Left renal pelvis (tissue), 4 donors: ENCODE results near the gene EHMT1. TPM values are rescaled to one million over a fixed set of nuclear protein-coding genes. Genes with fewer than 3 reads are reported as not detected.
"Not testable (repeated sequence)": the region's sequence is repeated elsewhere in the genome, so short reads cannot be mapped to it uniquely, and the experiment has no call there.

Experiments
- DNase-seq, 4 donors: peaks; one replicate each; pipeline ENCODE4 v3.0.0-alpha.2; 2013; ENCODE audit warnings: low read depth in 4 of 4, low spot score in 3 of 4
- polyA plus RNA-seq, 4 donors: library from polyadenylated mRNA; unstranded; fragments of 120-200 nt; gene quantifications; one replicate each; pipeline ENCODE4 v1.2.1, GENCODE V29; 2013; ENCODE audit not compliant: insufficient read length in 4 of 4

EHMT1 gene
- polyA plus RNA-seq, 4 donors = 61.2 to 81.3 (median 72.9) TPM

GRCh38 chr9:137590123-137590468, 28.7 kb upstream of the EHMT1 start:
- DNase-seq = no peak

GRCh38 chr9:137590469-137591383, 28.1 kb upstream of the EHMT1 start, which contains the start of gene ZMYND19:
ZMYND19 (minus strand) TSS chr9:137590512; CDS start chr9:137590263, 249 bp downstream.
- peak; percentile 70 to 86 (median 82) for DNase-seq

GRCh38 chr9:137592767-137593166, 26.0 kb upstream of the EHMT1 start:
- no peak for DNase-seq

- no peak for DNase-seq
These were observed 25.6 kb upstream of the EHMT1 start for GRCh38 chr9:137593176-137593575.

GRCh38 chr9:137596577-137596976, 22.2 kb upstream of the EHMT1 start:
- not testable (repeated sequence) for DNase-seq

GRCh38 chr9:137598943-137599342, 19.9 kb upstream of the EHMT1 start:
- no peak for DNase-seq

- no peak for DNase-seq
These were observed 16.1 kb upstream of the EHMT1 start for GRCh38 chr9:137602661-137603060.

GRCh38 chr9:137603879-137604278, 14.9 kb upstream of the EHMT1 start:
- DNase-seq = no peak

GRCh38 chr9:137604345-137605086, 14.3 kb upstream of the EHMT1 start:
- no peak for DNase-seq

- peak; percentile 59 to 82 (median 78) for DNase-seq
These were observed 13.4 kb upstream of the EHMT1 start, which contains the start of gene ARRDC1 for GRCh38 chr9:137605121-137606004. ARRDC1 (plus strand) TSS chr9:137605686; CDS start chr9:137605718, 32 bp downstream.

- DNase-seq = no peak
These were observed 12.7 kb upstream of the EHMT1 start for GRCh38 chr9:137606005-137606621.

GRCh38 chr9:137606734-137607138, 12.1 kb upstream of the EHMT1 start:
- DNase-seq = no peak

- no peak for DNase-seq
These were observed 11.5 kb upstream of the EHMT1 start for GRCh38 chr9:137607141-137607857.

GRCh38 chr9:137610944-137611343, 7.9 kb upstream of the EHMT1 start:
- DNase-seq = no peak

- DNase-seq = no peak
These were observed 6.9 kb upstream of the EHMT1 start for GRCh38 chr9:137611623-137612609.

GRCh38 chr9:137612741-137613142, 6.1 kb upstream of the EHMT1 start:
- no peak for DNase-seq

- no peak for DNase-seq
These were observed 5.5 kb upstream of the EHMT1 start for GRCh38 chr9:137613259-137613658.
